Nephron (organoid): Measurements from ENCODE around the gene R3HDM2.

Source experiments
- H3K27ac Mint-ChIP-seq, 3 experiments: 2 replicates each; pipeline ENCODE4 v1.8.0; 2020; ENCODE audit warnings: mixed read lengths in 3 of 3, mild to moderate bottlenecking in 2 of 3, moderate library complexity in 1 of 3
- H3K27me3 Mint-ChIP-seq: 2 replicates; pipeline ENCODE4 v1.8.0; 2021; ENCODE audit warnings: low read depth, mild to moderate bottlenecking, moderate library complexity, mixed read lengths
- H3K36me3 Mint-ChIP-seq: 2 replicates; pipeline ENCODE4 v1.8.0; 2020; ENCODE audit warnings: low read depth, mixed read lengths
- H3K4me1 Mint-ChIP-seq: 2 replicates; pipeline ENCODE4 v1.8.0; 2020; ENCODE audit warnings: mixed read lengths
- H3K4me3 Mint-ChIP-seq, 3 experiments: 2 replicates each; pipeline ENCODE4 v1.8.0; 2020; ENCODE audit warnings: mild to moderate bottlenecking in 3 of 3, mixed read lengths in 3 of 3, moderate library complexity in 2 of 3
- H3K9me3 Mint-ChIP-seq: 2 replicates; pipeline ENCODE4 v1.8.0; 2020; ENCODE audit warnings: mixed read lengths
- CTCF ChIP-seq, 3 experiments: fragments of 200-600 bp; sonication (generic); IDR thresholded peaks; one replicate each; pipeline ENCODE4 v1.5.0; 2021; ENCODE audit warnings: antibody characterized with exemption in 3 of 3; ENCODE audit not compliant: unreplicated experiment in 3 of 3

The R3HDM2 gene

GRCh38 chr12:57209916-57210315, 220.9 kb downstream of the R3HDM2 start:
- TF ChIP-seq CTCF (IDR thresholded peaks at IDR 0.05; ENCODE audit: unreplicated experiment in 3 of 3): no peak
- H3K4me1 Mint-ChIP-seq: peaks cover 18% of the 10 kb centered on the region
- peaks cover 21% of the 10 kb centered on the region for H3K27me3 Mint-ChIP-seq
- H3K4me3 Mint-ChIP-seq: no peak overlapping the region
- H3K9me3 Mint-ChIP-seq: no peaks in the 10 kb centered on the region
- H3K36me3 Mint-ChIP-seq: peaks cover 28% of the 10 kb centered on the region
- H3K27ac Mint-ChIP-seq: no peak overlapping the region

DNA sequence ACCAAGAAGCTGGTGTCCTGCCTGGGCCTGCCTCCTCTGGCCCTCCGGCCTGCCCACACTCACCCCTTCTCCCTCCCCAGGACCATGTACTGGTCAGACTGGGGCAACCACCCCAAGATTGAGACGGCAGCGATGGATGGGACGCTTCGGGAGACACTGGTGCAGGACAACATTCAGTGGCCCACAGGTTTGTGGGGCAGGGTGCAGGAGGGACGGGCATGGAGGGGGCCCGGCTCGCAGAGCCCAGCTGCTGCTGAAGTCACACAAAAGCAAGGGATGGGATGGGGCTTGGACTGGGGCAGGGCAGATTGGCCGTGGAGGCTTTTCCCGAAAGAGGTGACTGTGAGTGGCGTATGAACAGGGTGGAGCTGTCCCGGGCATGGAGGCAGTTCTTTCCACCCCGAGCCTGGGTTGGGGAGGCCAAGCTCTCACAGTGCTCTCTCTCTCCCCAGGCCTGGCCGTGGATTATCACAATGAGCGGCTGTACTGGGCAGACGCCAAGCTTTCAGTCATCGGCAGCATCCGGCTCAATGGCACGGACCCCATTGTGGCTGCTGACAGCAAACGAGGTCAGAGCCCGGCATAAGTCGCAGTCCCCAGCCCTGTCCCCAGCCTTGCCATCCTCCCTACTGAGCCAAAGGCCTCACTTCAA, 222.1 kb downstream of the R3HDM2 start:
- H3K36me3 Mint-ChIP-seq: peaks cover 38% of the 10 kb centered on the region
- no peaks in the 10 kb centered on the region for H3K9me3 Mint-ChIP-seq
- TF ChIP-seq CTCF (IDR thresholded peaks at IDR 0.05; ENCODE audit: unreplicated experiment in 3 of 3): no peak
- H3K27ac Mint-ChIP-seq: no peak overlapping the region
- H3K4me3 Mint-ChIP-seq: no peak overlapping the region
- H3K27me3 Mint-ChIP-seq: peaks cover 9% of the 10 kb centered on the region
- peaks cover 6% of the 10 kb centered on the region for H3K4me1 Mint-ChIP-seq

DNA sequence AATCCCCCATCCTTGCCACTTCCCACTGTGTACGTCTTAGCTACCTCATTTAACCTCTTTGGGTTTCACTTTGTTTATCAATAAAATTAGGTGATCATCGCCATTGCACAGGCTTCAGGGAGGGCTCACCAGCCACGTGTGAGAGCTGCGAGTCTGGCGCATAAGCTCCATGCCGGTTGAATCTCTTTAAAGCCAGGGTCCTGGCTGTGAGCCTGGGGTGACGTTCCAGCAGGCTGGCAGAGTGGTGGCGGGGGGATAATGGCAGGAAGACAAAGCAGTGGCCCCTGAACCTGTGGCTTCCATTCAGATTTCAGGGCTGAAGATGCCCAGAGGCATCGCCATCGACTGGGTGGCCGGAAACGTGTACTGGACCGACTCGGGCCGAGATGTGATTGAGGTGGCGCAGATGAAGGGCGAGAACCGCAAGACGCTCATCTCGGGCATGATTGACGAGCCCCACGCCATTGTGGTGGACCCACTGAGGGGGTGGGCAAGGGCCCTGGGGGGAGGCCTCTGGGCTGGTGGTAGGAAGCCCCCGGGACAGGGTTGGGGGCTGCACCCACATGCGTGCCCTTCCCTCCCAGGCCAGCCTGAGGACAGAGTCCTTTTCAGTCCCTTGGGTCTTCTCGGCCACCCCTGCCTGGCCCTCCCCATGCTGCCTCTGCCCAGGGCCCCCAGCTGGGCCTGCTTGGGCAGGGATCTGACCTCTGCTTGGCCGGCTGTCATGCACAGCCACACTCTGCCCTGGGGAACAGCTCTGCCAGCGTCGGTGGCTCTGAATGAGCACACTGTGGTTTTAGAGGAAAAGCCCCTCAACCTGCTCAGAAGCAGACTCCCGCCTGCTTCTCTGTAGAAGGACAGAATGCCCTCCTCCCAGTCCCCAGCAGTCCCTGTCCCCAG, 222.9 kb downstream of the R3HDM2 start:
- Mint-ChIP-seq H3K9me3 (no peaks in the 10 kb centered on the region), H3K4me1 (no peaks in the 10 kb centered on the region), H3K36me3 (peaks cover 42% of the 10 kb centered on the region), H3K27me3 (peaks cover 3% of the 10 kb centered on the region), H3K4me3 (no peak overlapping the region), H3K27ac (no peak overlapping the region)
- no peak for TF ChIP-seq CTCF (IDR thresholded peaks at IDR 0.05; ENCODE audit: unreplicated experiment in 3 of 3)

DNA sequence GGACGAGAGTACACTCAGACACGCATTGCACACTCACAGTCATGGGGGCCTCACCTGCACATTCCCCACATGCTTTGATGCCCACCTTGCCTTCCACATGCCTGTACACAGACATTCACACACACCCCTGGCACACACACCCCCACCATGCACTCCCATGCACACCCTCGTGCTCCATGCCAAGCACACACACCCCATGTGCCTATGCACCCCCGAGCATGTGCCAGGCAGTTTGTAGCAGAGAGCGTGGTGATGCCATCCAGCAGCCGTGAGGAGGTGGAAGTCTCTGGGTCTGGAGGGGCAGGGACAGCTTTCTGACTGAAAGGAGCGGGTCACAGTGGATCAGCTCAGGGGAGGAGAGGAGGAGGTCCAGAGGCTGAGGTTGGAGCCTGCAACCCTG, 224.9 kb downstream of the R3HDM2 start:
- TF ChIP-seq CTCF (IDR thresholded peaks at IDR 0.05; ENCODE audit: unreplicated experiment in 3 of 3): no peak
- Mint-ChIP-seq H3K36me3 (peaks cover 45% of the 10 kb centered on the region), H3K27me3 (no peaks in the 10 kb centered on the region), H3K4me3 (no peak overlapping the region), H3K4me1 (no peaks in the 10 kb centered on the region), H3K9me3 (no peaks in the 10 kb centered on the region), H3K27ac (no peak overlapping the region)

GRCh38 chr12:57205186-57205585, 225.7 kb downstream of the R3HDM2 start:
- Mint-ChIP-seq H3K27ac (no peak overlapping the region), H3K27me3 (no peaks in the 10 kb centered on the region), H3K36me3 (peaks cover 46% of the 10 kb centered on the region), H3K4me3 (no peak overlapping the region), H3K9me3 (no peaks in the 10 kb centered on the region), H3K4me1 (no peaks in the 10 kb centered on the region)
- no peak for TF ChIP-seq CTCF (IDR thresholded peaks at IDR 0.05; ENCODE audit: unreplicated experiment in 3 of 3)
